Endothelial cell of umbilical vein (primary cell): ENCODE results near the gene FAM20A. TPM values are rescaled to one million over a fixed set of nuclear protein-coding genes. Genes with fewer than 3 reads are reported as not detected.

Source experiments
- BruUV-seq: library from RNA; stranded (reverse); fragments of 400-500 nt; replicated peaks from 2 replicates; lab custom pipeline; 2021; lab: Mats Ljungman, UMichigan
- CTCF ChIA-PET: fragments of 300-600, 350-600 bp; sonication (Branson Sonifier 250); formaldehyde crosslinking; loops from one replicate; lab custom pipeline; 2021; ENCODE audit warnings: antibody characterized with exemption, inconsistent platforms; lab: Charles Lee
- POLR2A ChIA-PET: fragments of 300-600, 350-600 bp; sonication (Branson Sonifier 250); formaldehyde crosslinking; loops from one replicate; lab custom pipeline; 2021; ENCODE audit warnings: antibody characterized with exemption, inconsistent platforms; lab: Charles Lee
- DNase-seq: peaks from one replicate; pipeline ENCODE4 v3.0.0-alpha.2; 2011; ENCODE audit warnings: low read depth, low spot score
- FAIRE-seq: peaks from 2 replicates; lab custom pipeline; 2011; peaks lifted over from hg19 to GRCh38; lab: Jason Lieb, UNC
- H2AFZ ChIP-seq: 2 replicates; pipeline ENCODE4 v1.6.0; 2012; ENCODE audit warnings: low read depth, low read length, control low read depth, inconsistent platforms
- H3K27ac ChIP-seq: 2 replicates; pipeline ENCODE4 v1.5.1; 2011; ENCODE audit warnings: low read depth, mild to moderate bottlenecking, control low read depth, low read length, moderate library complexity; ENCODE audit not compliant: insufficient read depth
- H3K27me3 ChIP-seq, 2 experiments: 2 replicates each; pipeline versions ENCODE4 v1.6.0 to v1.6.1; 2011; ENCODE audit warnings: low read length in 2 of 2, mixed read lengths in 1 of 2; ENCODE audit not compliant: control insufficient read depth in 2 of 2, insufficient read depth in 2 of 2
- H3K36me3 ChIP-seq, 2 experiments: 2 replicates in 1 of 2; 3 replicates in 1 of 2; pipeline ENCODE4 v1.5.1; 2011; ENCODE audit warnings: low read length in 2 of 2, mild to moderate bottlenecking in 1 of 2, moderate library complexity in 1 of 2; ENCODE audit not compliant: control insufficient read depth in 2 of 2, insufficient read depth in 2 of 2; ENCODE audit errors: extremely low read depth in 1 of 2
- H3K4me1 ChIP-seq: 3 replicates; pipeline ENCODE4 v1.5.1; 2011; ENCODE audit warnings: mild to moderate bottlenecking, low read length; ENCODE audit not compliant: control insufficient read depth, insufficient read depth; ENCODE audit errors: extremely low read depth
- H3K4me2 ChIP-seq: 2 replicates; pipeline ENCODE4 v1.6.1; 2011; ENCODE audit warnings: low read length, control low read depth, mixed read lengths; ENCODE audit not compliant: insufficient read depth
- H3K4me3 ChIP-seq, 3 experiments: fragments of 200-600 bp in 1 of 3; sonication (generic), shearing (Covaris generic) in 1 of 3; replicated peaks in 1 of 3; 2 replicates each; pipeline ENCODE4 v1.5.1; 2011 to 2016; ENCODE audit warnings: control low read depth in 3 of 3, low read length in 3 of 3, mild to moderate bottlenecking in 2 of 3, inconsistent platforms in 1 of 3, low read depth in 1 of 3, moderate library complexity in 1 of 3; ENCODE audit not compliant: insufficient read depth in 1 of 3
- H3K79me2 ChIP-seq: 2 replicates; pipeline ENCODE4 v1.6.0; 2012; ENCODE audit warnings: low read length, inconsistent platforms; ENCODE audit not compliant: control insufficient read depth, insufficient read depth
- H3K9ac ChIP-seq: replicated peaks from 2 replicates; pipeline ENCODE3; 2011; ENCODE audit warnings: low read length, control low read depth; ENCODE audit not compliant: insufficient read depth; ENCODE audit errors: extremely low read depth
- H3K9me1 ChIP-seq: replicated peaks from 3 replicates; pipeline ENCODE4 v1.6.0; 2011; ENCODE audit warnings: mild to moderate bottlenecking, low read length; ENCODE audit not compliant: control insufficient read depth, insufficient read depth; ENCODE audit errors: extremely low read depth
- H3K9me3 ChIP-seq: replicated peaks from 2 replicates; pipeline ENCODE4 v1.5.1; 2012; ENCODE audit warnings: low read length, inconsistent platforms; ENCODE audit not compliant: control insufficient read depth, insufficient read depth
- H4K20me1 ChIP-seq: replicated peaks from 2 replicates; pipeline ENCODE3; 2011; ENCODE audit warnings: mild to moderate bottlenecking, low read length; ENCODE audit not compliant: control insufficient read depth, insufficient read depth; ENCODE audit errors: extremely low read depth
- EZH2 ChIP-seq: IDR thresholded peaks from 2 replicates; pipeline ENCODE4 v1.6.1; 2012; ENCODE audit warnings: borderline replicate concordance, low read depth, mild to moderate bottlenecking, moderate library complexity, low read length, inconsistent platforms; ENCODE audit not compliant: severe bottlenecking
- GATA2 ChIP-seq: IDR thresholded peaks from 2 replicates; pipeline ENCODE4 v1.7.0; 2011; ENCODE audit warnings: low read depth, mild to moderate bottlenecking, moderate library complexity, mixed read lengths, low read length; ENCODE audit not compliant: insufficient read length, insufficient read depth
- JUN ChIP-seq: IDR thresholded peaks from 2 replicates; pipeline ENCODE4 v1.6.1; 2011; ENCODE audit warnings: borderline replicate concordance, low read depth; ENCODE audit not compliant: insufficient read length, insufficient read depth
- POLR2A ChIP-seq: IDR thresholded peaks from 2 replicates; pipeline ENCODE4 v1.6.1; 2012; ENCODE audit warnings: low read depth, mild to moderate bottlenecking, control low read depth, low read length
- POLR2AphosphoS5 ChIP-seq: IDR thresholded peaks from 2 replicates; pipeline ENCODE4 v1.6.1; 2012; ENCODE audit warnings: low read depth, mild to moderate bottlenecking, control low read depth, low read length, moderate library complexity; ENCODE audit not compliant: insufficient read depth
- dilution Hi-C: fragments of 300-500 bp; cut with MboI; formaldehyde crosslinking; loops from one replicate; pipeline ENCODE4 v1.15.0; 2019; ENCODE audit warnings: low sequenced_read_pairs; ENCODE audit not compliant: extremely low pct_ligation_motif_present
- intact Hi-C: fragments of 100-400 bp; cut with micrococcal nuclease; formaldehyde crosslinking; loops from one replicate; pipeline ENCODE4 v1.10.0; 2022
- polyA plus RNA-seq, 4 experiments: library from polyadenylated mRNA; depleted of rRNA in 3 of 4; stranded (reverse) in 3 of 4; unstranded in 1 of 4; fragments of >200 nt; gene quantifications; 2 replicates each; pipeline versions ENCODE4 v1.2.1 to v1.2.3, GENCODE V29; 2011 to 2012; ENCODE audit warnings: missing spikeins in 1 of 4
- total RNA-seq: library from RNA; stranded (reverse); gene quantifications from 2 replicates; pipeline ENCODE4 v1.2.3, GENCODE V29; 2021
- TF ChIP-seq, protein P1 (sequence below): IDR thresholded peaks from 2 replicates; pipeline ENCODE4 v1.6.1; 2011; ENCODE audit not compliant: insufficient read depth, insufficient read length
- TF ChIP-seq, protein P2 (sequence below), 2 donors: IDR thresholded peaks; 1 replicate in 1 of 2; 2 replicates in 1 of 2; pipeline ENCODE4 v1.5.1; 2011; ENCODE audit warnings: low read length in 2 of 2, mild to moderate bottlenecking in 2 of 2, moderate library complexity in 2 of 2, control low read depth in 1 of 2, inconsistent platforms in 1 of 2, low read depth in 1 of 2; ENCODE audit not compliant: insufficient read depth in 1 of 2; ENCODE audit errors: extremely low read depth in 1 of 2

The FAM20A gene
- total and polyA plus RNA-seq, 2 donors (not counting 3 experiments of a cell fraction or from before 2014, with no cell fraction given), result not detected

DNA sequence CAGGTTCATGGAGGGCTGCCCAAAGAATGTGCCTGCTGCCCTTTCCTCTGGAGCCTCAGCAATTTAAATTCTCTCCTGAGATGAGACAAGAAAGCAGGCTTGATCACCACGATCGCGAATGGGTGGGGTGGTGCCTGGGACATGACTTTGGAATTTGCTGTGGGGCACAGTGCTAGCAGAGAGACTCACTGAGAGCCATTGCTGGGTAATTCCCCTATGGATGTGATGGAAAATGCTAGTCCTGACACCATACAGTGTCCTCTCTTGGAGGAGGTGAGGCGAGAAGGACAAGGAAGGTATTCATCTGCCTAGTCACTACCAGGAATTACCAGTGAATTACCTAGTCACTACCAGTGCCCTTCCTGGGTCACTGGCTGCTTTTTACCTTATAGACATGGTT lies 15.5 kb downstream of the FAM20A start:
- Histone ChIP-seq H4K20me1 (no peaks in the 10 kb centered on the region), H3K4me1 (no peaks in the 10 kb centered on the region), H3K36me3 (no peaks in the 10 kb centered on the region), H3K27ac (no peak overlapping the region), H3K9me1 (no peaks in the 10 kb centered on the region), H3K79me2 (no peaks in the 10 kb centered on the region), H3K9me3 (no peaks in the 10 kb centered on the region), H3K27me3 (no peaks in the 10 kb centered on the region), H3K9ac (no peak overlapping the region), H3K4me2 (no peak overlapping the region), H2AFZ (no peak overlapping the region), H3K4me3 (no peak overlapping the region)
- dilution Hi-C loops (no loop called here), intact Hi-C loops (no loop called here)
- no TSS peak for BruUV-seq
- ChIA-PET CTCF (no interaction called here), POLR2A (no interaction called here)
- FAIRE-seq (no peak), DNase-seq (no peak)
- TF ChIP-seq POLR2A, result no peak
- no peak for TF ChIP-seq POLR2AphosphoS5
- TF ChIP-seq JUN, result no peak
- TF ChIP-seq, protein P1, sequence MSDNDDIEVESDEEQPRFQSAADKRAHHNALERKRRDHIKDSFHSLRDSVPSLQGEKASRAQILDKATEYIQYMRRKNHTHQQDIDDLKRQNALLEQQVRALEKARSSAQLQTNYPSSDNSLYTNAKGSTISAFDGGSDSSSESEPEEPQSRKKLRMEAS, result no peak

DNA sequence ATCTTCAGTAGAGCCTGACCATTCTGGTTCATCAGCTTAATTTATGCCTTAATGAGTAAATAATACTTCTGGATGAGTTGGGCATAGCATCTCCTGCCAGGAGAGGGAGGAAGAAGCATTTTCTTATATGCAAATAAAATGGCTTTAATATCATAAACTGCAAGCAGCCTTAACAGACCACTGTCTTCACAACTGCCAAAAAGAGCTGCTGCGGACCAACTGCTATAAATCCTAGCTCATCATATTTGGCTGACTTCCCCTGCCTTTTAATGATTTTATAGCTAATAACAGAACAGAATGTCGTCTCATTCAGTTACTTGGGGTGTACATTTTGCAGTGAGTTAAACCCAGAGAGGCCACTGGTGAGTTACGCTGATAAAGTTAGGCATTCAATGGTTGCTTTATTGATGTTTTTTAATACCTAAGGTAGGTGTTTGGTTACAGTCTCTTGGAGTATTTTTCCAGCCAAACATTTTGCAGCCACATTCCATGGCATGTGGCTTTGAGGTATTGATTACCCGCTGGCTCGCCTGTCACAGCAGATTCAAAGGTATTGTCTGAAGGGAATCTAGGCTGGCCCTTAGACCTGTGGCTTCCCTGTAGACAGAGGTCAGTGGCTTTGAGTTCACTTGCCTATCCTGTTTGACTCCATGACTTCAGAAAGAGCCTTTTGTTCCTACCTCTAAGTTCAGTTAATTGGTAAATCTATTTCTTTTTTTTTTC lies 16.4 kb downstream of the FAM20A start:
- H3K4me1 ChIP-seq, result no peaks in the 10 kb centered on the region
- no peak overlapping the region for H3K4me3 ChIP-seq
- no peak overlapping the region for H3K27ac ChIP-seq
- no TSS peak for BruUV-seq
- H4K20me1 ChIP-seq, result no peaks in the 10 kb centered on the region
- intact Hi-C loops, result no loop called here
- H2AFZ ChIP-seq, result no peak overlapping the region
- ChIA-PET CTCF (interaction anchor here (1.2 kb wide), 1 partner anchor 51 kb away, joined by 3 read pairs; no protein-coding TSS in a partner anchor), POLR2A (no interaction called here)
- peaks cover 4 to 6% of the 10 kb centered on the region in 2 experiments for H3K27me3 ChIP-seq
- no peaks in the 10 kb centered on the region for H3K36me3 ChIP-seq
- no peak for DNase-seq
- H3K79me2 ChIP-seq, result no peaks in the 10 kb centered on the region
- dilution Hi-C loops, result no loop called here
- no peak overlapping the region for H3K9ac ChIP-seq
- H3K9me3 ChIP-seq, result no peaks in the 10 kb centered on the region
- no peak overlapping the region for H3K4me2 ChIP-seq
- no peak for FAIRE-seq
- H3K9me1 ChIP-seq, result no peaks in the 10 kb centered on the region
- TF ChIP-seq GATA2, result no peak
- TF ChIP-seq POLR2A, result no peak
- TF ChIP-seq, protein P1, result no peak
- TF ChIP-seq, protein P2, sequence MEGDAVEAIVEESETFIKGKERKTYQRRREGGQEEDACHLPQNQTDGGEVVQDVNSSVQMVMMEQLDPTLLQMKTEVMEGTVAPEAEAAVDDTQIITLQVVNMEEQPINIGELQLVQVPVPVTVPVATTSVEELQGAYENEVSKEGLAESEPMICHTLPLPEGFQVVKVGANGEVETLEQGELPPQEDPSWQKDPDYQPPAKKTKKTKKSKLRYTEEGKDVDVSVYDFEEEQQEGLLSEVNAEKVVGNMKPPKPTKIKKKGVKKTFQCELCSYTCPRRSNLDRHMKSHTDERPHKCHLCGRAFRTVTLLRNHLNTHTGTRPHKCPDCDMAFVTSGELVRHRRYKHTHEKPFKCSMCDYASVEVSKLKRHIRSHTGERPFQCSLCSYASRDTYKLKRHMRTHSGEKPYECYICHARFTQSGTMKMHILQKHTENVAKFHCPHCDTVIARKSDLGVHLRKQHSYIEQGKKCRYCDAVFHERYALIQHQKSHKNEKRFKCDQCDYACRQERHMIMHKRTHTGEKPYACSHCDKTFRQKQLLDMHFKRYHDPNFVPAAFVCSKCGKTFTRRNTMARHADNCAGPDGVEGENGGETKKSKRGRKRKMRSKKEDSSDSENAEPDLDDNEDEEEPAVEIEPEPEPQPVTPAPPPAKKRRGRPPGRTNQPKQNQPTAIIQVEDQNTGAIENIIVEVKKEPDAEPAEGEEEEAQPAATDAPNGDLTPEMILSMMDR (IDR thresholded peaks at IDR 0.05; ENCODE audit: extremely low read depth in 1 of 2, insufficient read depth in 1 of 2, low read depth in 1 of 2, low read length in 2 of 2), result no peak
- no peak for TF ChIP-seq EZH2
- TF ChIP-seq JUN, result no peak
